Renal cortex interstitium (tissue), 11 donors: Measurements from ENCODE around the gene FOXS1. TPM values are rescaled to one million over a fixed set of nuclear protein-coding genes. Genes with fewer than 3 reads are reported as not detected.

Experiments used
- DNase-seq, 11 donors: peaks; one replicate each; pipeline ENCODE4 v3.0.0-alpha.2; 2013; ENCODE audit warnings: low read depth in 9 of 11, low spot score in 4 of 11; ENCODE audit errors: extremely low read depth in 1 of 11
- polyA plus RNA-seq, 3 donors: library from polyadenylated mRNA; unstranded; fragments of 120-200 nt; gene quantifications; one replicate each; pipeline ENCODE4 v1.2.1, GENCODE V29; 2013; ENCODE audit not compliant: insufficient read length in 3 of 3

Gene FOXS1
- polyA plus RNA-seq, 3 donors, result 4.9 to 8.9 (median 5.2) TPM

GRCh38 chr20:31813611-31814010, 31.8 kb downstream of the FOXS1 start:
- no peak for DNase-seq

- DNase-seq, result peak in 3 of 11 donors; percentile 27 to 59 (median 36)
Measured at GRCh38 chr20:31811796-31812728, 33.3 kb downstream of the FOXS1 start.

- DNase-seq, result no peak
Measured at GRCh38 chr20:31811198-31811597, 34.2 kb downstream of the FOXS1 start.

- DNase-seq, result no peak
Measured at GRCh38 chr20:31809661-31810060, 35.7 kb downstream of the FOXS1 start.

GRCh38 chr20:31808481-31808880, 36.9 kb downstream of the FOXS1 start:
- no peak for DNase-seq

GRCh38 chr20:31806564-31807355, 38.6 kb downstream of the FOXS1 start:
- DNase-seq, result no peak

GRCh38 chr20:31803552-31804291, 41.7 kb downstream of the FOXS1 start:
- no peak for DNase-seq

GRCh38 chr20:31801508-31801907, 43.9 kb downstream of the FOXS1 start:
- no peak for DNase-seq

- no peak for DNase-seq
Measured at GRCh38 chr20:31797364-31797763, 48.0 kb downstream of the FOXS1 start.

Other genes starting within 250 kb of the FOXS1 start
- gene ID1, start 240.3 kb downstream of the FOXS1 start, polyA plus RNA-seq, result 100 to 1,000 TPM; 173 to 221 (median 197) TPM
- 1 to 10 TPM; 1.3 to 3.0 (median 2.8) TPM for gene COX4I2, start 207.7 kb downstream of the FOXS1 start, polyA plus RNA-seq
- 10 to 100 TPM; 75.0 to 80.7 (median 78.0) TPM for gene BCL2L1, start 122.7 kb downstream of the FOXS1 start, polyA plus RNA-seq
- gene TPX2, start 106.3 kb downstream of the FOXS1 start, polyA plus RNA-seq, result 10 to 100 TPM; 38.2 to 61.1 (median 58.2) TPM
- gene MYLK2, start 26.2 kb downstream of the FOXS1 start, polyA plus RNA-seq, result 1 to 10 TPM in 1 of 3 donors, under 1 TPM in 2; 0.61 to 1.1 (median 0.81) TPM
- 10 to 100 TPM; 17.1 to 19.9 (median 19.6) TPM for gene DUSP15, start 24.9 kb upstream of the FOXS1 start, polyA plus RNA-seq
- gene TTLL9, start 25.0 kb upstream of the FOXS1 start, polyA plus RNA-seq, result 1 to 10 TPM; 3.0 to 7.5 (median 3.1) TPM
- gene PDRG1, start 106.4 kb upstream of the FOXS1 start, polyA plus RNA-seq, result 10 to 100 TPM; 19.5 to 21.8 (median 20.0) TPM
- under 1 TPM; 0.34 to 0.39 (median 0.36) TPM for gene XKR7, start 122.5 kb upstream of the FOXS1 start, polyA plus RNA-seq
- gene CCM2L, start 164.8 kb upstream of the FOXS1 start, polyA plus RNA-seq, result 1 to 10 TPM; 5.8 to 8.1 (median 7.9) TPM
- 1 to 10 TPM; 2.2 to 3.3 (median 3.2) TPM for gene HCK, start 206.6 kb upstream of the FOXS1 start, polyA plus RNA-seq